Astrocyte (in vitro differentiated cells and primary cell): ENCODE data around the gene ATF3.

Experiments
- EZH2 ChIP-seq: IDR thresholded peaks from 2 replicates; pipeline ENCODE4 v1.6.1; 2012; ENCODE audit warnings: mild to moderate bottlenecking, low read length, inconsistent platforms; ENCODE audit not compliant: insufficient read depth
- TF ChIP-seq, protein P1 (sequence below): IDR thresholded peaks from 2 replicates; pipeline ENCODE4 v1.5.1; 2011; ENCODE audit warnings: low read depth, mild to moderate bottlenecking, inconsistent platforms, low read length, moderate library complexity; ENCODE audit not compliant: insufficient read depth

DNA sequence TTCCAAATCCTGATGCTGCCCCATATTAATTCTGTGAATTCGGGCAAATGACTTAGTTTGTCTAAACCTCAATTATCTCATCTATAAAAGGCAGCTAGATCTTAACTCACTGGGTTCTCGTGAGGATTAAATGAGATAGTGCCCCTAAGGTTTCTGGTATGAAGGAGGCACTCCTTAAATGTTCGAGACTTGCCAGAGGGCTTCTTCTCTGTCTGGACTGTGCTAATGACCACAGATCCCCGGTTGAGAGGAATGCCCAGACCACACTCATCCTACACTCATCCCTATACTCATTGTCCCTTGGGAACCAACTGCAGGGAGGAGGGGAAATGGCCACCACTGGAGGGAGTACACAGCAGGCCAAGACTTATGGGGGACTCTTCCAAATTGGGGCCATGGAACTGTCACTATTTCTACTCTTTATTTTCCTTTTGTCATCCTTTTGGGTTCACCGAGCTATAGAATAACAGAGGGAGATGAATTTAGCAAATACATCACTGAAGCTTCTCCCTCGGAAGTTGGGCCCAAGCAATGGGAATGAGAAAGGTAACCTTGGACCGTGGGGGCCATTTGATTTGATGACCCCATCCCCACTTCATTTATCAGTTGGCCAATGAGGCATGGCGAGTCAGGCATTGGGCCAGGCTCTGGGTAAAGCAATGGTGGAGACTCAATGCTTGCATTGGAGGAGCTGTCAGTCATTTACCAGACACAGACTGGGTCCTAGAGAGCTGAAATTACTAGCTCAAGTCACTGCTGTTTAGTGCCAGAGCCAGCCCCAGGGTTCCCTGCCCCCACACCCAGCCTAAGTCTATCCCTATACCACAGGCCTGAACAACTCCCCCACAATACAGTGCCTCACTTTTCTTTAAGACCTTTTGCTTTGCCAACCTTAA, 5.1 kb downstream of the ATF3 start:
- TF ChIP-seq, protein P1, sequence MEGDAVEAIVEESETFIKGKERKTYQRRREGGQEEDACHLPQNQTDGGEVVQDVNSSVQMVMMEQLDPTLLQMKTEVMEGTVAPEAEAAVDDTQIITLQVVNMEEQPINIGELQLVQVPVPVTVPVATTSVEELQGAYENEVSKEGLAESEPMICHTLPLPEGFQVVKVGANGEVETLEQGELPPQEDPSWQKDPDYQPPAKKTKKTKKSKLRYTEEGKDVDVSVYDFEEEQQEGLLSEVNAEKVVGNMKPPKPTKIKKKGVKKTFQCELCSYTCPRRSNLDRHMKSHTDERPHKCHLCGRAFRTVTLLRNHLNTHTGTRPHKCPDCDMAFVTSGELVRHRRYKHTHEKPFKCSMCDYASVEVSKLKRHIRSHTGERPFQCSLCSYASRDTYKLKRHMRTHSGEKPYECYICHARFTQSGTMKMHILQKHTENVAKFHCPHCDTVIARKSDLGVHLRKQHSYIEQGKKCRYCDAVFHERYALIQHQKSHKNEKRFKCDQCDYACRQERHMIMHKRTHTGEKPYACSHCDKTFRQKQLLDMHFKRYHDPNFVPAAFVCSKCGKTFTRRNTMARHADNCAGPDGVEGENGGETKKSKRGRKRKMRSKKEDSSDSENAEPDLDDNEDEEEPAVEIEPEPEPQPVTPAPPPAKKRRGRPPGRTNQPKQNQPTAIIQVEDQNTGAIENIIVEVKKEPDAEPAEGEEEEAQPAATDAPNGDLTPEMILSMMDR: no peak
- no peak for TF ChIP-seq EZH2
